IMR-90 (cell line): ENCODE data around the gene FARP1. TPM values are rescaled to one million over a fixed set of nuclear protein-coding genes. Genes with fewer than 3 reads are reported as not detected.
A peak's percentile ranks its signal among the peaks of the same experiment; 100 is the strongest.

Source experiments
- ATAC-seq: fragments of 200-7000 bp; cut with Tn5 transposase; 2 replicates; pipeline ENCODE4 v1.9.1; 2020; ENCODE audit warnings: low read depth, mild to moderate bottlenecking, moderate library complexity
- BruUV-seq: library from RNA; stranded (reverse); fragments of 400-500 nt; replicated peaks from 2 replicates; lab custom pipeline; 2021; lab: Mats Ljungman, UMichigan
- CTCF ChIA-PET: fragments of 300-600 bp; formaldehyde crosslinking; extraction: SDS; loops from one replicate; lab custom pipeline; 2021; ENCODE audit warnings: antibody characterized with exemption; lab: Yijun Ruan, JAX
- POLR2A ChIA-PET: fragments of 300-600 bp; sonication (Branson Sonifier 250); formaldehyde crosslinking; loops from one replicate; lab custom pipeline; 2022; ENCODE audit warnings: antibody characterized with exemption; ENCODE audit not compliant: unreplicated experiment; lab: Charles Lee
- DNase-seq: peaks from one replicate; pipeline ENCODE4 v3.0.0; 2013
- H2AFZ ChIP-seq: replicated peaks from 2 replicates; pipeline ENCODE3; 2013; ENCODE audit warnings: low read length, mild to moderate bottlenecking; ENCODE audit not compliant: poor library complexity
- H2AK5ac ChIP-seq: 2 replicates; pipeline ENCODE4 v1.6.1; 2013; ENCODE audit warnings: low read depth, low read length, inconsistent platforms
- H2AK9ac ChIP-seq: replicated peaks from 2 replicates; pipeline ENCODE3; 2013; ENCODE audit warnings: mild to moderate bottlenecking, low read depth, low read length, moderate library complexity; ENCODE audit not compliant: poor library complexity
- H2BK120ac ChIP-seq: 2 replicates; pipeline ENCODE4 v1.6.1; 2013; ENCODE audit warnings: low read depth, low read length, inconsistent platforms
- H2BK15ac ChIP-seq: 3 replicates; pipeline ENCODE4 v1.6.1; 2013; ENCODE audit warnings: low read depth, low read length, inconsistent platforms
- H2BK20ac ChIP-seq: 2 replicates; pipeline ENCODE4 v1.6.1; 2013; ENCODE audit warnings: low read depth, mild to moderate bottlenecking, inconsistent platforms, low read length, moderate library complexity
- H2BK5ac ChIP-seq: 2 replicates; pipeline ENCODE4 v1.6.1; 2013; ENCODE audit warnings: mild to moderate bottlenecking, low read depth, low read length, inconsistent platforms; ENCODE audit not compliant: poor library complexity, severe bottlenecking
- H3K14ac ChIP-seq: replicated peaks from 2 replicates; pipeline ENCODE4 v1.6.1; 2013; ENCODE audit warnings: low read depth, low read length, inconsistent platforms
- H3K18ac ChIP-seq: 2 replicates; pipeline ENCODE4 v1.6.1; 2013; ENCODE audit warnings: low read depth, low read length, control low read depth
- H3K23ac ChIP-seq: 2 replicates; pipeline ENCODE4 v1.6.1; 2013; ENCODE audit warnings: low read depth, low read length, inconsistent platforms
- H3K27ac ChIP-seq: 2 replicates; pipeline ENCODE4 v1.5.1; 2013; ENCODE audit warnings: mild to moderate bottlenecking, control low read depth, low read length; ENCODE audit not compliant: insufficient read depth
- H3K27me3 ChIP-seq: 2 replicates; pipeline ENCODE4 v1.6.1; 2013; ENCODE audit warnings: low read length; ENCODE audit not compliant: control insufficient read depth, insufficient read depth
- H3K36me3 ChIP-seq: 2 replicates; pipeline ENCODE4 v1.6.1; 2013; ENCODE audit warnings: low read length, mixed read lengths; ENCODE audit not compliant: control insufficient read depth, insufficient read depth
- H3K4ac ChIP-seq: 2 replicates; pipeline ENCODE4 v1.6.1; 2013; ENCODE audit warnings: low read depth, low read length, inconsistent platforms
- H3K4me1 ChIP-seq: 2 replicates; pipeline ENCODE4 v1.6.1; 2013; ENCODE audit warnings: low read length, mixed read lengths; ENCODE audit not compliant: control insufficient read depth, insufficient read depth
- H3K4me2 ChIP-seq: 2 replicates; pipeline ENCODE4 v1.6.1; 2013; ENCODE audit warnings: low read depth, mild to moderate bottlenecking, control low read depth, low read length, moderate library complexity
- H3K4me3 ChIP-seq: 2 replicates; pipeline ENCODE4 v1.5.1; 2013; ENCODE audit warnings: low read depth, mild to moderate bottlenecking, control low read depth, low read length, moderate library complexity; ENCODE audit not compliant: insufficient read depth
- H3K56ac ChIP-seq: 2 replicates; pipeline ENCODE4 v1.6.1; 2013; ENCODE audit warnings: low read length, inconsistent platforms; ENCODE audit not compliant: insufficient read depth; ENCODE audit errors: extremely low read depth
- H3K79me1 ChIP-seq, 2 experiments: 2 replicates each; pipeline ENCODE4 v1.6.1; 2013; ENCODE audit warnings: low read length in 2 of 2, inconsistent platforms in 1 of 2, low read depth in 1 of 2
- H3K9ac ChIP-seq: 2 replicates; pipeline ENCODE4 v1.6.1; 2013; ENCODE audit warnings: low read depth, low read length, control low read depth
- H3K9me1 ChIP-seq: 2 replicates; pipeline ENCODE4 v1.6.1; 2013; ENCODE audit warnings: low read length, inconsistent platforms; ENCODE audit not compliant: insufficient read depth
- H3K9me3 ChIP-seq: 2 replicates; pipeline ENCODE4 v1.6.1; 2013; ENCODE audit warnings: low read length; ENCODE audit not compliant: control insufficient read depth, insufficient read depth
- H4K20me1 ChIP-seq: 2 replicates; pipeline ENCODE4 v1.6.1; 2013; ENCODE audit warnings: low read length, inconsistent platforms; ENCODE audit not compliant: insufficient read depth
- H4K5ac ChIP-seq: 2 replicates; pipeline ENCODE4 v1.6.1; 2013; ENCODE audit warnings: mild to moderate bottlenecking, low read depth, low read length, control low read depth
- H4K8ac ChIP-seq, 2 experiments: 2 replicates each; pipeline ENCODE4 v1.6.1; 2013; ENCODE audit warnings: low read depth in 2 of 2, low read length in 2 of 2, control low read depth in 1 of 2, inconsistent platforms in 1 of 2
- H4K91ac ChIP-seq: 2 replicates; pipeline ENCODE4 v1.6.1; 2013; ENCODE audit warnings: low read depth, low read length, inconsistent platforms; ENCODE audit not compliant: insufficient read depth
- CHD1 ChIP-seq: IDR thresholded peaks from 2 replicates; pipeline ENCODE4 v1.6.1; 2012; ENCODE audit warnings: low read depth, low read length, improper control_type of control experiment
- ELK1 ChIP-seq: fragments of 150-350 bp; IDR thresholded peaks from 2 replicates; pipeline ENCODE4 v1.6.1; 2016; ENCODE audit warnings: low read depth, mild to moderate bottlenecking, low read length, moderate library complexity, borderline replicate concordance
- WGBS, 2 experiments: methylation state at CpG; one replicate each; pipeline versions ENCODE4 v1.1.5 to v1.1.7; 2013; ENCODE audit warnings: missing lambda C conversion rate in 2 of 2; ENCODE audit not compliant: insufficient read length in 1 of 2; ENCODE audit errors: extremely low coverage in 2 of 2; 5-methylcytosine and 5-hydroxymethylcytosine counted together
- dilution Hi-C: fragments of 300-500 bp; cut with HindIII; formaldehyde crosslinking; loops from one replicate; pipeline ENCODE4 v1.14.3; 2018; ENCODE audit warnings: low sequenced_read_pairs; ENCODE audit not compliant: unreplicated experiment
- in situ Hi-C: fragments of 300-500 bp; cut with MboI; formaldehyde crosslinking; loops from 3 replicates; pipeline ENCODE4 v1.14.3; 2019; ENCODE audit warnings: low sequenced_read_pairs, inconsistent platforms, mixed read lengths
- intact Hi-C: fragments of 100-400 bp; cut with micrococcal nuclease; formaldehyde crosslinking; loops from 2 replicates; pipeline ENCODE4 v1.10.0; 2022
- polyA plus RNA-seq, 3 experiments: library from polyadenylated mRNA; depleted of rRNA; stranded (reverse); fragments of >200 nt; gene quantifications; 2 replicates each; pipeline ENCODE4 v1.2.3, GENCODE V29; 2012; ENCODE audit warnings: low replicate concordance in 1 of 3
- total RNA-seq: library from RNA; depleted of rRNA; stranded (reverse); fragments of >200 nt; gene quantifications from 2 replicates; pipeline ENCODE4 v1.2.3, GENCODE V29; 2012
- TF ChIP-seq, protein P1 (sequence below): conservative IDR thresholded peaks from 2 replicates; pipeline ENCODE4 v1.5.1; 2012; ENCODE audit warnings: mild to moderate bottlenecking, low read depth, low read length, improper control_type of control experiment

FARP1 gene
- total and polyA plus RNA-seq, 2 of the 4 experiments (the other 2 are of a cell fraction) = 39.6 to 57.0 TPM

DNA sequence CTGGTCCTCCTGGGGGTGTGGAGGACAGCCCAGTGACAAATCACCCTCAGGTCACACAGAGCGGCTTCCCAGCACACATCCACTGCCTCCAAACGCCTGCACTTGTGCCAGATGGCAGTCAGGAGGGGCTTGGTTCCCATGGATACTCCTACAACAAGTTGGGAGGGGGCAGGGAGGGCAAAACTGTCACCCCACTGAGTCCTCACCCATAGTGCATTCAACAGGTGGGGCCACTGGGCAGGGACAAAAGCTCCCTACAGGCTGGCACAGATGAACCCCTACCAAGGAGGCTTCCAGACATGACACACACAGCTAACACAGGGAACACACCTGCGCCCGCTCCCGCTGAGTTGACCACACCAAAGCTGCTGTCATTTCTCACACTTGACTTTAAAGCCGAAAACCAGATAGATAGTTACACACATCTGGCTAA, 313.5 kb downstream of the FARP1 start:
- H2BK20ac ChIP-seq = no peak overlapping the region
- peaks cover 16% of the 10 kb centered on the region for H3K9me1 ChIP-seq
- ChIA-PET POLR2A (no interaction called here), CTCF (no interaction called here)
- peak overlapping the region; percentile 34 for H2BK5ac ChIP-seq
- peaks cover 13 to 73% of the 10 kb centered on the region in 2 experiments; a peak in 3 of 4 replicates for H3K79me1 ChIP-seq
- H3K27me3 ChIP-seq = no peaks in the 10 kb centered on the region
- H4K91ac ChIP-seq = no peak overlapping the region
- H3K4me3 ChIP-seq = no peak overlapping the region
- H3K4ac ChIP-seq = peak overlapping the region; percentile 23
- peaks cover 22% of the 10 kb centered on the region for H4K20me1 ChIP-seq
- no peak overlapping the region for H3K27ac ChIP-seq
- dilution Hi-C loops = loop anchor here (25.0 kb wide), 1 partner anchor 206 kb away; no protein-coding TSS in a partner anchor
- no peak overlapping the region for H3K14ac ChIP-seq
- TF ChIP-seq ELK1 = no peak
- no peak for TF ChIP-seq CHD1
- TF ChIP-seq, protein P1, sequence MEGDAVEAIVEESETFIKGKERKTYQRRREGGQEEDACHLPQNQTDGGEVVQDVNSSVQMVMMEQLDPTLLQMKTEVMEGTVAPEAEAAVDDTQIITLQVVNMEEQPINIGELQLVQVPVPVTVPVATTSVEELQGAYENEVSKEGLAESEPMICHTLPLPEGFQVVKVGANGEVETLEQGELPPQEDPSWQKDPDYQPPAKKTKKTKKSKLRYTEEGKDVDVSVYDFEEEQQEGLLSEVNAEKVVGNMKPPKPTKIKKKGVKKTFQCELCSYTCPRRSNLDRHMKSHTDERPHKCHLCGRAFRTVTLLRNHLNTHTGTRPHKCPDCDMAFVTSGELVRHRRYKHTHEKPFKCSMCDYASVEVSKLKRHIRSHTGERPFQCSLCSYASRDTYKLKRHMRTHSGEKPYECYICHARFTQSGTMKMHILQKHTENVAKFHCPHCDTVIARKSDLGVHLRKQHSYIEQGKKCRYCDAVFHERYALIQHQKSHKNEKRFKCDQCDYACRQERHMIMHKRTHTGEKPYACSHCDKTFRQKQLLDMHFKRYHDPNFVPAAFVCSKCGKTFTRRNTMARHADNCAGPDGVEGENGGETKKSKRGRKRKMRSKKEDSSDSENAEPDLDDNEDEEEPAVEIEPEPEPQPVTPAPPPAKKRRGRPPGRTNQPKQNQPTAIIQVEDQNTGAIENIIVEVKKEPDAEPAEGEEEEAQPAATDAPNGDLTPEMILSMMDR = no peak
- H2BK120ac ChIP-seq = no peak overlapping the region
- no peaks in the 10 kb centered on the region for H3K9me3 ChIP-seq
- peaks cover 47% of the 10 kb centered on the region for H3K36me3 ChIP-seq
- no peak overlapping the region for H3K18ac ChIP-seq
- no peak overlapping the region for H4K5ac ChIP-seq
- WGBS, 2 experiments = 83% methylated on average over 1 of the region's 6 CpGs; no CpG with 5 or more reads in 1 of the 2 experiments
- H4K8ac ChIP-seq = no peak overlapping the region
- ATAC-seq (no peak), DNase-seq (no peak)
- H2AFZ ChIP-seq = no peak overlapping the region
- H2BK15ac ChIP-seq = no peak overlapping the region
- no peak overlapping the region; the same call in 1 of the 2 replicates for H2AK5ac ChIP-seq
- H3K4me1 ChIP-seq = peaks cover 6% of the 10 kb centered on the region
- H3K56ac ChIP-seq = no peak overlapping the region
- intact Hi-C loops = no loop called here
- H3K23ac ChIP-seq = no peak overlapping the region
- H3K4me2 ChIP-seq = no peak overlapping the region
- no peak overlapping the region for H2AK9ac ChIP-seq
- in situ Hi-C loops = loop anchor here (10.0 kb wide), 1 partner anchor 378 kb away; no protein-coding TSS in a partner anchor
- H3K9ac ChIP-seq = no peak overlapping the region
- BruUV-seq = no TSS peak
